ENCODE results near the gene PSPH.
"Not testable (repeated sequence)": the region's sequence is repeated elsewhere in the genome, so short reads cannot be mapped to it uniquely, and the experiment has no call there.

- not testable (repeated sequence) for TF ChIP-seq CTCF (IDR thresholded peaks at IDR 0.05 in 8 of 11, conservative IDR thresholded peaks at IDR 0.05 in 3 of 11); POLR2A (IDR thresholded peaks at IDR 0.05)
Measured at GRCh38 chr7:56048763-56049162, 2.5 kb downstream of the PSPH start.

All from spleen (tissue), 7 donors.